ENCODE measurements around the gene RDH14. TPM values are rescaled to one million over a fixed set of nuclear protein-coding genes. Genes with fewer than 3 reads are reported as not detected.

The RDH14 gene
- total RNA-seq, 4 donors from 2014 or later: 14.9 to 21.3 (median 18.3) TPM

GRCh38 chr2:18602298-18602697 is 41.8 kb upstream of the RDH14 start:
- H3K27me3 ChIP-seq: no peaks in the 10 kb centered on the region
- no peak overlapping the region for H3K27ac ChIP-seq
- DNase-seq: no peak
- TF ChIP-seq CTCF (IDR thresholded peaks at IDR 0.05) (no peak), POLR2A (IDR thresholded peaks at IDR 0.05) (no peak)
- H3K4me3 ChIP-seq: no peak overlapping the region
- H3K9me3 ChIP-seq: no peaks in the 10 kb centered on the region
- no peaks in the 10 kb centered on the region for H3K36me3 ChIP-seq
- no peaks in the 10 kb centered on the region for H3K4me1 ChIP-seq

GRCh38 chr2:18600255-18600613 is 39.8 kb upstream of the RDH14 start:
- no peak overlapping the region for H3K27ac ChIP-seq
- no peak for DNase-seq
- TF ChIP-seq POLR2A (IDR thresholded peaks at IDR 0.05) (no peak), CTCF (IDR thresholded peaks at IDR 0.05) (no peak)

GRCh38 chr2:18599509-18600254 is 39.2 kb upstream of the RDH14 start:
- no peaks in the 10 kb centered on the region for H3K36me3 ChIP-seq
- DNase-seq: no peak
- no peak overlapping the region for H3K4me3 ChIP-seq
- no peaks in the 10 kb centered on the region for H3K9me3 ChIP-seq
- no peaks in the 10 kb centered on the region for H3K4me1 ChIP-seq
- TF ChIP-seq POLR2A (IDR thresholded peaks at IDR 0.05): no peak
- H3K27ac ChIP-seq: no peak overlapping the region
- no peaks in the 10 kb centered on the region for H3K27me3 ChIP-seq

More at GRCh38 chr2:18600255-18600613, 39.8 kb upstream of the RDH14 start:
- H3K27me3 ChIP-seq: no peaks in the 10 kb centered on the region
- H3K9me3 ChIP-seq: no peaks in the 10 kb centered on the region
- no peaks in the 10 kb centered on the region for H3K36me3 ChIP-seq
- H3K4me3 ChIP-seq: no peak overlapping the region
- no peaks in the 10 kb centered on the region for H3K4me1 ChIP-seq

- DNase-seq: no peak
- Histone ChIP-seq H3K4me3 (no peak overlapping the region), H3K4me1 (no peaks in the 10 kb centered on the region), H3K27me3 (no peaks in the 10 kb centered on the region), H3K9me3 (no peaks in the 10 kb centered on the region), H3K27ac (no peak overlapping the region), H3K36me3 (no peaks in the 10 kb centered on the region)
- TF ChIP-seq CTCF (IDR thresholded peaks at IDR 0.05): no peak
- no peak for TF ChIP-seq POLR2A (IDR thresholded peaks at IDR 0.05)
These were observed 38.5 kb upstream of the RDH14 start for GRCh38 chr2:18598848-18599484.

- no peak overlapping the region for H3K4me3 ChIP-seq
- no peaks in the 10 kb centered on the region for H3K27me3 ChIP-seq
- no peaks in the 10 kb centered on the region for H3K9me3 ChIP-seq
- H3K4me1 ChIP-seq: no peaks in the 10 kb centered on the region
- TF ChIP-seq POLR2A (IDR thresholded peaks at IDR 0.05): no peak
- no peak for TF ChIP-seq CTCF (IDR thresholded peaks at IDR 0.05)
- DNase-seq: no peak
- no peak overlapping the region for H3K27ac ChIP-seq
- H3K36me3 ChIP-seq: no peaks in the 10 kb centered on the region
These were observed 37.2 kb upstream of the RDH14 start for GRCh38 chr2:18597618-18598017.

GRCh38 chr2:18596993-18597392 is 36.5 kb upstream of the RDH14 start:
- no peaks in the 10 kb centered on the region for H3K4me1 ChIP-seq
- TF ChIP-seq POLR2A (IDR thresholded peaks at IDR 0.05): no peak
- no peak for TF ChIP-seq CTCF (IDR thresholded peaks at IDR 0.05)
- no peak for DNase-seq
- H3K4me3 ChIP-seq: no peak overlapping the region
- H3K27ac ChIP-seq: no peak overlapping the region
- H3K9me3 ChIP-seq: no peaks in the 10 kb centered on the region
- no peaks in the 10 kb centered on the region for H3K27me3 ChIP-seq
- no peaks in the 10 kb centered on the region for H3K36me3 ChIP-seq
